A172 (cell line): ENCODE results near the gene ZBTB20. TPM values are rescaled to one million over a fixed set of nuclear protein-coding genes. Genes with fewer than 3 reads are reported as not detected.
"Not testable (repeated sequence)": the region's sequence is repeated elsewhere in the genome, so short reads cannot be mapped to it uniquely, and the experiment has no call there.

Experiments
- DNase-seq: peaks from one replicate; pipeline ENCODE4 v3.0.0-alpha.2; 2015; ENCODE audit warnings: low spot score
- total RNA-seq: library from RNA; depleted of rRNA; stranded (reverse); fragments of >200 nt; shearing (Covaris generic); gene quantifications from 2 replicates; pipeline ENCODE4 v1.2.3, GENCODE V29; 2014

ZBTB20 gene
- total RNA-seq, 1 experiment from 2014 or later: 7.5 TPM

DNA sequence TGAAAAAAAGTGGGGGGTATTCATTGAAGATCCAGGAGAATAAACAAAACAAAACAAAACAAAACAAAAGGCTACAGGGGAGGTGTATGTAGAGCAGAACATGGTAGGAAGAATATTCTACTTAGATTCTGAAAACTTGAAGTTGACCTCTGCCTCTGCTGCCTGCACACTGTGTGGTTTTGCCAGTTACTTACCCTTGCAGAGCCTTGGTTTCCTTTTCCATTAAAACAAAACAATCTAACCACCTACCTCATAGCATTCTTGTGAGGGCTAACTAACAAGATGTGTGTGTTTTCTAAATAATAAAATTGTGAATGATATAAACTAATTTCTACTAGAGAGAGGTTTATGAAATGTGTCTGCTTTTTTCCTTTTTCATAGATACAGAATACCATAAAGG is 430.2 kb downstream of the ZBTB20 start:
- DNase-seq: no peak

DNA sequence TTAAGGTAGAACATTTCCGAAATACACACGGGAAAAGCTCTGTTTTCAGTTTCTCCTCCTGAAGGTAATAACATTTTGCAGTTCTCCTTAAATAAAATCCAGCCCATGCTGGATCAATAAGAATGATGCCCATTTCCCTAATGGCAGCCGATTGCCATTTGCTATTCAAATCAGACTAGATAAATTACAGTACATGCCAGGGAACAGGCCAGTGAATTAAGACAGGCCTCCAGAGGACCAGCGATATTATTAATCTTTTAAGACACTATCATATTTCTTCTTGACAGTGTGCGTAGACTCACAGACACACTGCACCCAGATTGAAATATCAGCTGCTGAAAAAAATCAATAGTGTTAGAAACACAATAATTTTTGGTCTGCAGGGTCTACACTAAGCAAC is 431.0 kb downstream of the ZBTB20 start:
- no peak for DNase-seq

DNA sequence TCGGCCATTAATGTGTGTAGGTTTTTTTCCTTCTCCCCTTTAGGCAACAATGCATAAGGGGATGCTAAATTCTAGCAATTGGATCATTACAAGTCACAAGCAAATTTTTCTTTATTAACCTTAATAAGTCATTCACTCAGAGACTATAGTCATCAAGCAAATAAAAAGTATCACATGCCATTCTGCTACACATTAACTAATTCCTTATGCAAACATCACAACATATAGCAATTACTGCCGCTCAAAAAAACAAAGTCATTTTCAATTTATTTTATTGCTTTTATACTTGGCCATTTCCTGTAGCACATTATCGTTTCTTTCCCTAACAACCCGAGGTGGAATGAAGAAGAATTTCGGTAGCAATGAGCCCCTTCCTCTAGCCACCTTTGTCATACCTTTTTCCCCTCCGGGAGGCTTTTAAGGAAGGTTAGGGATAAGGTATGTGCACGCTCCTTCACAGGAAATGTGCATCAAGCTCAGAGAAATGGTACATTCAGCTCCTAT is 432.1 kb downstream of the ZBTB20 start:
- no peak for DNase-seq

DNA sequence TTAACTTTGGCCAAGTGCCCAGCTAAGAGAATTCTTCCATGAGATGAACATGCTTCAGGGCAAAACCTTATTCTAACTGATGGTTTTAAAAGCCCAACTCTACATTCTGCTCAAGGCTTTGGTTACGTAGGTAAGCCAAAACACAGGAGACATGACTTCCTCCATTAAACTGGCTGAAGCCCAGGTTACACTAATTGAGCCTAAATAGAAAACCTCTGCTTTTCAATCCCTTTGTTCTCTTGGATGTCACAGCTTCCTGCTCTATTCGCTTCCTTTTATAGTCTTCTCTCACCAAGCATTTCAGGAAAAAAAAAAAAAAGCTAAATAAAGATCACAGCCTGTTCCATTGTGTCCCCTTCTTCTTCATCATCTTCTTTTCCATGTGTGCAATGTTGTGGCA is 432.9 kb downstream of the ZBTB20 start:
- DNase-seq: no peak

- no peak for DNase-seq
Observed at GRCh38 chr3:114712728-114713492, 434.2 kb downstream of the ZBTB20 start.

- DNase-seq: no peak
Observed at GRCh38 chr3:114711321-114711886, 435.7 kb downstream of the ZBTB20 start.

DNA sequence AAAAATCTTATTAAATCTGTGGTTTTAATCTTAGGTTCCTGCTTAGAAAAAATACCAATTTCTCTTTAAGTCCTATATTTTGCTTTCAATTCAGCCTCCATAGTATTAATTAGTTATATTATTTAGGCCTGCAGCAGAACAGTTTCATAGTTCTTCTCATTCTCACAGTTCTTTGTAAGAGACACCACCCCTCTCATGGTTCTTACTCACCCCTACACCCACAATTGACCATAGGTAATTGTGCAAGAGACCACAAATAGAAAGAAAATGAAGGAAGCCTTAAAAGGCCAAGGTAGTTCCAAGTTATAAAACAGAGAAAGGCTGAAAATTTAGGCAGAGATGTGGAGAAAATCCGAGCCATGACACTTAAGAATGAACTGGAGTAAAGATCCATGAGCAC is 438.0 kb downstream of the ZBTB20 start:
- DNase-seq: no peak

DNA sequence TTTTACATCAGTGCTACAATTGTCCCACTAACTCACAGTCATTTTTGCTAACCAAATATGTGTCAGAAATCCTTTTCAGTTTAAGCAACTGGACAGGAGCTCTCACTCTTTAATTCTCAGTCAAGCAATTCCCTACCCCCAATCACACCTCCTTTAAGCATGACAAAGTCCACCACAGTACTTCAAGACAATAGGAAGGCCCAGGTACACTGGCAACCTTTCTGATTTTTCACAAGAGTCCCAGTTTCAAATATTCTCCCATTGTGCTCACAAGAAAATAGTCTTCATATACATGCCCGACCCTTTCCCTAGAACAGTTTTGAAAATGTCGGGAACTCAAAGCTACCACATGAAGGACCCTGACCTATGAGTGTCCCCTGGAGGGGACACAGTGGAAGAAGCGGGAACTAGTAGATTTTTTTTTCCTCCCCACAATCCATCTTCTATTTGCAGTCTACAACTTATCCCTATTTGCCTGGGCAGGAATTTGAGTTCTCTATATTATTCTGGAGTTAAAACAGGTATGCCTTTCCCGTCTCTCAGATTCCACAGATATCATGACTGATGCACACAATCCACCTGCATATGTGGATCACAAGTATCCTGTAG is 439.7 kb downstream of the ZBTB20 start:
- no peak for DNase-seq

DNA sequence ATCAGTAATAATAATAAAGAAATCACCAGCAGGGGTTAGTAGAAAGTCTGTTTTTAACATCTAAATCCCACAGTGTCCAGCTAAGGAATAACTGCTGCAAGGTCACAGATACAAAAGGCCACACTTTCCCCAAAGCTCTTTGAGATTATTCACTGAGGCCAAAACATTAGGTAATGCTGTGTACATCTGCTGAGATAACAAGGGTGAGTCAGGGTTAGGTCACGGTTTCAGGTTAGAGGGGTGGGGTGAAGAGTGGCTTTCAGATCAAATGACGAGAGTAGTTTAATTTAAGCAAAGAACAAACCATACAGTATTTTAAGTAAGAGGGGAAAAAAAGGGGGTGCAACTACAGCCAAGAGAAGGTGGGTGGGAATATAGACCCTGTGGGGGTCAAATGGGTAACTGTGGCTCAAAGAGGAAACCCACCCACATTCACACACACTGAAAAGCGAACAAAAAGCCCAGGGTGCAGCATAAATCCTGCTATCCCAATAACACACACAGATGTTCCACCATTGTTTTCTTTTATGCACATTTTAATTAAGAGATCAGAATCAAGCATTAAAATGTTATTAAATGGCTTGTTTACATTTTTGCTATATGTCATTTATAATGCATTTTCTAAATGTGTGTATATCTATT is 440.4 kb downstream of the ZBTB20 start:
- peak; percentile 85 for DNase-seq

DNA sequence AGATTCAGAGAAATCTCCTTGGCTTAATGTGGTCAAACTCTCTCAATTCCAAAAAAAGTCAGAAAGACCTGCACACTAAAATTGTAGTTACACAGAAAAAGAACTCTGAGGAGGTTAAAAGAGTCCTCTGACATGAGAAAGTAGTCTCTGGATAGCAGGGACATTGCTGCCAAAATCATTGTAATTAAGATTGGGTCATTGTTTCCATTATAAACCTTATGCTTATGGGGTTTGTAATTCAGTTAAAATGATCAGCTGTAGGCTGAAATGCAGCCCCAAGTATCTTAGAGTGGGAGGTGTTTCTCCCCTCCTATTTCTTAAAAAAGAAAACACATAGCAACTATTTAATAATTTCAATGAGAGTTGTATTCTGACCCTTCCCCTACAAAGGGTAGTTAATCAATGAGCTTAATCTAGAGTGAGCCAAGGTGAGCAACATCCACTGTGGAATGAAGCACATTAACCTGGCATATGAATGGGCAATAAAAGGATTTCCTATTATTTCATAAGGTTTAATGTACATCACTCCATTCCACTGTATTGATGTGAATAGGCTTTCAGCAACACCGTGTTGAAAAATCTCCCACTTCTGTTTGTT is 446.4 kb downstream of the ZBTB20 start:
- DNase-seq: no peak

GRCh38 chr3:114698146-114699105 is 448.7 kb downstream of the ZBTB20 start:
- DNase-seq: no peak

- DNase-seq: no peak
Observed at GRCh38 chr3:114697401-114697800, 449.7 kb downstream of the ZBTB20 start.

DNA sequence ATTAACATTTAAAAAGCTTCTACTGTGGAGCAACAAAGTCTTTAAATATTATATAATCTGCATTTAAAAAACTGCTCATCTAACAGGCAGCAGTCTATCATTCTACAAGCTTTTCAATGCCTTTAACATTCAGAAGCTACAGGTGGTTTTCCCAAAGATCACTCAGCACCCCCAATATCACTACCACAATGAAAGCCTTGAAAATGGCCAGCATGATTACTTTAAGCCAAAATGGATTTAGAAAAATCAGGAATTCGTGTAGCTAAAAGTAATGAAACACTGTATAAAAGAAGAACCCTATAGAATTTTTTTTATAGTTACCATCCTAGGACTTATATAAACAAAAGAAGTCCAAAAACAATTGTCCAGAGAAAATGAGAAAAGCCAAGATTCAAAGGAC is 452.8 kb downstream of the ZBTB20 start:
- DNase-seq: no peak

GRCh38 chr3:114691871-114692270 is 455.2 kb downstream of the ZBTB20 start:
- DNase-seq: no peak

GRCh38 chr3:114690911-114691310 is 456.2 kb downstream of the ZBTB20 start:
- no peak for DNase-seq

GRCh38 chr3:114687151-114687550 is 459.9 kb downstream of the ZBTB20 start:
- DNase-seq: no peak

DNA sequence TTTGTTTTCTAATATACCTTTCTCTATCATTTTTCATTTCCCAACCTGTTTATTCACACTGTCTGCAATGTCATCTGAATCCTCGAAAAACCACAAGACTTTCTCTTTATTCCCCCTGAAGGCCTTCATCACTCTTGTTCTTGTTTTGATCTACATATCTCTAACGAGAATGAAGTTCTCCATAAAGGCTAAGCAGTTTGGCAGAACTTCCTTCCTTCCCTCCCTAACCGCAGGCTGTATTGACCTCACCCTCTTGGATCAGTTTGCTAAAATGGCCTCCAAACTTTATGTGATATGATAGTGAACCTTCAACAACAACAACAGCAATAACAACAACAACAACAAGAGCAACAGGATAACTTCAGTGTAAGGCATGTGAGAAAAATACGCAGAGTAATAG is 460.5 kb downstream of the ZBTB20 start:
- DNase-seq: no peak

DNA sequence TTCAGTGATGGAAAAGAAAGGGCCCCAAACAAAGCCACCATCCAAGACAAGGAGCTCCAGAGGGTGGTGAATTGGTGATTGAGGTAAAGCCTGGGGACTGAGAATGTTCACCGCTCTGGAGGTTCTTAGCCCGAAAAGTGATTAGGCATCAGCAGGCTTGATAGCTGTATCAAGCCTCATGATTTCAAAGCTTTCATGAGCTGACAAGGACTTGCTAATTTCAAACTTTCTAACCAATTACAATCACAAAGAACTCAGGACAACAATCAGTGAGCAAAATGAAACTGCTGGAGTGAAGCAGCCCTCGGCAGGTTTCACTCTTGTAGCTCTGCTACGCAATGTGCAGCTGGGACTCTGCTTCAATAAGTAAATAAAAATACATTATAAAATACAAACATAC is 461.9 kb downstream of the ZBTB20 start:
- peak; percentile 18 for DNase-seq

DNA sequence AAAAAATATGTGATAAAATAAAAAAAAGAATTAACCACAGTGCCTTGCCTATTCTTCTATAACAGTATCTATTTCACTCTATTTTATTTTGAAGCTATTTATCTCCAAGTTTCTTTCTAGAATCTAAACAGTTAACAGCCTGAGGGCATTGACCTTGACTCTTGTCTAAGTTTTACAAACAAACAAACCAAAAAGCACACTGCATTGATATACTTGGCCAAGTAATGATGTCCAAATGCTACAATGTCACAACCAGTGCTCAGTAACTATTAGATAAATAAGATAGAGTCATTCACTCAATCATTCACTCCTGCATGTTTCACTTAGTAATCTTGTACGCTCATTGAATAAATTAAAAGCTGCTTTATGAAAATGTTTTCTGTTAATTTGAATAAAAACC is 466.8 kb downstream of the ZBTB20 start:
- DNase-seq: no peak

GRCh38 chr3:114679773-114680172 is 467.3 kb downstream of the ZBTB20 start:
- DNase-seq: not testable (repeated sequence)

DNA sequence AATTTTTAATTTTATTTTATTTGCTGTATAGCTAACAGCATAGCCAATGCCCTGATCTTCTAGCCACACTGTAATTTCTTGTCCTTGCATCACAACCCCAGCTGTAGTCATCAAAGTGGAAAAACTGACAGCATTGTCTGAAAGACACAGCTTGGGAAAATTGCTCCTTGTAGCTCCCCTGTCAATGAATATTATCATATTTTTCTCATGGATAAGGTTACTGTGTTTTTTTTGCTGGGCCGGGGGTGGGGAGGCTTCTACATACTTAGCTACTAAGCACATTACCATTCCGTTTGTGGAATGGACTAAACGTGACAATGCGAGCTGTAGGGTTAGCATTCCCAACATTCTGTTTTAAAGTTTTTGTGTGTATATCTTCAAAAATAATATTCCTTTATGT is 472.0 kb downstream of the ZBTB20 start:
- DNase-seq: no peak
